HEK293 (cell line): ENCODE results near the gene TIMM44.
A peak's percentile ranks its signal among the peaks of the same experiment; 100 is the strongest.

Source experiments
- CTCF ChIA-PET: fragments of 350-600 bp; formaldehyde crosslinking; extraction: SDS; loops from one replicate; lab custom pipeline; 2021; ENCODE audit warnings: antibody characterized with exemption; lab: Yijun Ruan, JAX
- POLR2A ChIA-PET: fragments of 300-600 bp; formaldehyde crosslinking; extraction: SDS; loops from one replicate; lab custom pipeline; 2020; ENCODE audit warnings: antibody characterized with exemption, inconsistent platforms; lab: Yijun Ruan, JAX
- H3K27ac ChIP-seq: fragments of 200-500 bp; sonication (Bioruptor generic); 2 replicates; pipeline ENCODE4 v1.5.1; 2014; ENCODE audit warnings: low read depth, low read length, control low read depth, inconsistent platforms; ENCODE audit errors: extremely low read depth
- H3K36me3 ChIP-seq, 2 experiments: fragments of 200-500 bp in 1 of 2; sonication (Bioruptor generic) in 1 of 2; 1 replicate in 1 of 2; 2 replicates in 1 of 2; pipeline ENCODE4 v1.5.1; 2014 to 2017; ENCODE audit warnings: inconsistent platforms in 2 of 2, low read length in 2 of 2; ENCODE audit not compliant: control insufficient read depth in 2 of 2, insufficient read depth in 1 of 2
- H3K4me1 ChIP-seq: fragments of 200-500 bp; sonication (Bioruptor generic); 2 replicates; pipeline ENCODE4 v1.5.1; 2014; ENCODE audit warnings: mild to moderate bottlenecking, low read length, inconsistent platforms; ENCODE audit not compliant: control insufficient read depth, insufficient read depth
- H3K4me3 ChIP-seq: 2 replicates; pipeline ENCODE4 v1.5.1; 2011; ENCODE audit warnings: low read depth, mild to moderate bottlenecking, control low read depth, low read length, moderate library complexity
- H3K9me3 ChIP-seq: fragments of 200-500 bp; sonication (Bioruptor generic); 2 replicates; pipeline ENCODE4 v1.5.1; 2014; ENCODE audit warnings: low read depth, low read length, inconsistent platforms; ENCODE audit not compliant: control insufficient read depth, insufficient read depth
- GLIS2 ChIP-seq: fragments of 450-650 bp; formaldehyde crosslinking; IDR thresholded peaks from 2 replicates; pipeline ENCODE4 v1.5.1; 2016; ENCODE audit warnings: missing biosample characterization, missing genetic modification characterization
- KLF9 ChIP-seq: fragments of 450-650 bp; formaldehyde crosslinking; IDR thresholded peaks from 2 replicates; pipeline ENCODE4 v1.5.1; 2016; ENCODE audit warnings: missing biosample characterization, missing genetic modification characterization, low read depth
- PATZ1 ChIP-seq: fragments of 450-650 bp; formaldehyde crosslinking; IDR thresholded peaks from 2 replicates; pipeline ENCODE4 v1.5.1; 2016; ENCODE audit warnings: missing biosample characterization, missing genetic modification characterization
- PBX3 ChIP-seq: sonication (generic); formaldehyde crosslinking; IDR thresholded peaks from 2 replicates; pipeline ENCODE4 v1.8.1; 2022; ENCODE audit warnings: mild to moderate bottlenecking, moderate library complexity, missing genetic modification reagents
- RBAK ChIP-seq: fragments of 450-650 bp; formaldehyde crosslinking; IDR thresholded peaks from 2 replicates; pipeline ENCODE4 v1.5.1; 2016; ENCODE audit warnings: missing biosample characterization, missing genetic modification characterization
- SETDB1 ChIP-seq: IDR thresholded peaks from one replicate; pipeline ENCODE4 v1.6.1; 2017; ENCODE audit warnings: mild to moderate bottlenecking, low read length, moderate library complexity, mixed read lengths; ENCODE audit not compliant: insufficient read length
- SP7 ChIP-seq: fragments of 450-650 bp; formaldehyde crosslinking; IDR thresholded peaks from 2 replicates; pipeline ENCODE4 v1.5.1; 2016; ENCODE audit warnings: missing biosample characterization, missing genetic modification characterization
- TCF7L2 ChIP-seq: IDR thresholded peaks from 2 replicates; pipeline ENCODE4 v1.6.1; 2011; ENCODE audit warnings: low read depth, mild to moderate bottlenecking, inconsistent platforms, low read length, moderate library complexity, borderline replicate concordance
- ZBTB17 ChIP-seq: fragments of 450-650 bp; formaldehyde crosslinking; IDR thresholded peaks from 2 replicates; pipeline ENCODE4 v1.5.1; 2016; ENCODE audit warnings: missing biosample characterization, missing genetic modification characterization
- ZFHX2 ChIP-seq: fragments of 450-650 bp; formaldehyde crosslinking; conservative IDR thresholded peaks from 2 replicates; pipeline ENCODE4 v1.5.1; 2016; ENCODE audit warnings: missing biosample characterization, missing genetic modification characterization
- ZIC2 ChIP-seq: fragments of 450-650 bp; formaldehyde crosslinking; IDR thresholded peaks from 2 replicates; pipeline ENCODE4 v1.5.1; 2016; ENCODE audit warnings: missing biosample characterization, missing genetic modification characterization
- ZNF138 ChIP-seq: fragments of 450-650 bp; formaldehyde crosslinking; IDR thresholded peaks from 2 replicates; pipeline ENCODE4 v1.5.1; 2016; ENCODE audit warnings: missing biosample characterization, missing genetic modification characterization, borderline replicate concordance
- ZNF266 ChIP-seq: fragments of 450-650 bp; formaldehyde crosslinking; IDR thresholded peaks from 2 replicates; pipeline ENCODE4 v1.5.1; 2016; ENCODE audit warnings: missing biosample characterization, missing genetic modification characterization, low read depth
- ZNF311 ChIP-seq: fragments of 450-650 bp; formaldehyde crosslinking; IDR thresholded peaks from 2 replicates; pipeline ENCODE4 v1.5.1; 2017; ENCODE audit warnings: missing biosample characterization, missing genetic modification characterization, borderline replicate concordance
- ZNF324 ChIP-seq: fragments of 450-650 bp; formaldehyde crosslinking; IDR thresholded peaks from 2 replicates; pipeline ENCODE4 v1.5.1; 2016; ENCODE audit warnings: missing biosample characterization, missing genetic modification characterization
- ZNF37A ChIP-seq: fragments of 450-650 bp; IDR thresholded peaks from 2 replicates; pipeline ENCODE4 v1.5.1; 2018; ENCODE audit warnings: missing biosample characterization, missing genetic modification characterization
- ZNF433 ChIP-seq: fragments of 450-650 bp; formaldehyde crosslinking; IDR thresholded peaks from 2 replicates; pipeline ENCODE4 v1.5.1; 2016; ENCODE audit warnings: missing biosample characterization, missing genetic modification characterization, low read depth
- ZNF473 ChIP-seq: fragments of 450-650 bp; formaldehyde crosslinking; IDR thresholded peaks from 2 replicates; pipeline ENCODE4 v1.5.1; 2017; ENCODE audit warnings: missing biosample characterization, missing genetic modification characterization
- ZNF48 ChIP-seq: fragments of 450-650 bp; formaldehyde crosslinking; IDR thresholded peaks from 2 replicates; pipeline ENCODE4 v1.5.1; 2016; ENCODE audit warnings: missing biosample characterization, missing genetic modification characterization
- ZNF548 ChIP-seq: fragments of 450-650 bp; formaldehyde crosslinking; IDR thresholded peaks from 2 replicates; pipeline ENCODE4 v1.5.1; 2016; ENCODE audit warnings: missing biosample characterization, missing genetic modification characterization
- ZNF580 ChIP-seq: fragments of 450-650 bp; formaldehyde crosslinking; IDR thresholded peaks from 2 replicates; pipeline ENCODE4 v1.5.1; 2016; ENCODE audit warnings: missing biosample characterization, missing genetic modification characterization
- ZNF639 ChIP-seq: fragments of 450-650 bp; formaldehyde crosslinking; IDR thresholded peaks from 2 replicates; pipeline ENCODE4 v1.5.1; 2016; ENCODE audit warnings: missing biosample characterization, missing genetic modification characterization
- ZNF658 ChIP-seq: fragments of 450-650 bp; formaldehyde crosslinking; IDR thresholded peaks from 2 replicates; pipeline ENCODE4; 2016; ENCODE audit warnings: missing biosample characterization, missing genetic modification characterization
- ZNF704 ChIP-seq: fragments of 450-650 bp; formaldehyde crosslinking; IDR thresholded peaks from 2 replicates; pipeline ENCODE4 v1.5.1; 2016; ENCODE audit warnings: missing biosample characterization, missing genetic modification characterization
- ZNF837 ChIP-seq: fragments of 450-650 bp; formaldehyde crosslinking; IDR thresholded peaks from 2 replicates; pipeline ENCODE4 v1.5.1; 2016; ENCODE audit warnings: missing biosample characterization, missing genetic modification characterization

The TIMM44 gene

GRCh38 chr19:7928741-7929701, 14.4 kb downstream of the TIMM44 start (continued):
- TF ChIP-seq ZNF639 (tag by site-specific recombination), result peak; percentile 61; the same call in 1 of the 2 replicates
- TF ChIP-seq ZNF48 (tag by site-specific recombination), result no peak
- no peak for TF ChIP-seq ZNF138 (tag by site-specific recombination)
- no peak for TF ChIP-seq ZNF658 (tag by site-specific recombination)
- TF ChIP-seq ZIC2 (tag by site-specific recombination), result peak; percentile 62
- peak; percentile 95 for TF ChIP-seq ZBTB17
- 0 out of 2 replicates have a peak, but pooled peaks have one; percentile 8 for TF ChIP-seq ZNF548 (tag by site-specific recombination)
- TF ChIP-seq ZFHX2 (tag by site-specific recombination), result peak; percentile 78
- TF ChIP-seq ZNF266 (tag by site-specific recombination), result no peak
- peak; percentile 59; the same call in 1 of the 2 replicates for TF ChIP-seq SP7 (tag by site-specific recombination)
- no peak for TF ChIP-seq ZNF433 (tag by site-specific recombination)
- TF ChIP-seq, all 188 proteins: peak for 32

GRCh38 chr19:7928334-7928706, 15.1 kb downstream of the TIMM44 start:
- ChIA-PET CTCF (interaction anchor here (0.7 to 3.5 kb wide), 3 partner anchors 8 to 1580 kb away, joined by 4 to 25 read pairs (median 14); partner anchors contain the start of genes SNAPC2 and TIMM44), POLR2A (interaction anchor here (0.6 to 5.8 kb wide), 8 partner anchors 8 to 282 kb away, joined by 3 to 60 read pairs (median 6); partner anchors contain the start of genes MAP2K7, SNAPC2 and TIMM44)
- TF ChIP-seq PATZ1 (tag by site-specific recombination), result 0 out of 2 replicates have a peak, but pooled peaks have one; percentile 3
- TF ChIP-seq ZNF473 (tag by site-specific recombination), result no peak
- no peak overlapping the region for H3K27ac ChIP-seq
- no peak overlapping the region for H3K4me3 ChIP-seq
- no peaks in the 10 kb centered on the region for H3K9me3 ChIP-seq
- H3K4me1 ChIP-seq, result peaks cover 17% of the 10 kb centered on the region
- peaks cover 6 to 42% of the 10 kb centered on the region in 2 experiments; a peak in 2 of 3 replicates for H3K36me3 ChIP-seq

- H3K27ac ChIP-seq, result no peak overlapping the region
- CTCF ChIA-PET, result interaction anchor here (0.7 to 3.5 kb wide), 5 partner anchors 16 to 1581 kb away, joined by 3 to 25 read pairs (median 4); partner anchors contain the start of gene TIMM44
- no peaks in the 10 kb centered on the region for H3K9me3 ChIP-seq
- H3K4me3 ChIP-seq, result no peak overlapping the region
- H3K36me3 ChIP-seq, result peaks cover 6 to 42% of the 10 kb centered on the region in 2 experiments; a peak in 2 of 3 replicates
- POLR2A ChIA-PET, result interaction anchor here (0.7 to 5.8 kb wide), 5 partner anchors 10 to 75 kb away, joined by 3 to 60 read pairs (median 5); partner anchors contain the start of gene TIMM44
- peaks cover 17% of the 10 kb centered on the region for H3K4me1 ChIP-seq
- TF ChIP-seq ZNF37A (tag by site-specific recombination) (no peak), ZNF837 (tag by site-specific recombination) (no peak), RBAK (tag by site-specific recombination) (no peak), ZNF704 (tag by site-specific recombination) (no peak), TCF7L2 (no peak), ZNF324 (tag by site-specific recombination) (no peak), PBX3 (CRISPR knock-in tag) (no peak), SETDB1 (no peak), GLIS2 (tag by site-specific recombination) (peak; percentile 36; the same call in 1 of the 2 replicates), ZNF580 (tag by site-specific recombination) (no peak), KLF9 (tag by site-specific recombination) (no peak), ZNF311 (tag by site-specific recombination) (no peak)
These were observed 15.7 kb downstream of the TIMM44 start for GRCh38 chr19:7927605-7928333.
